ENCODE data around the gene MS4A4A. TPM values are rescaled to one million over a fixed set of nuclear protein-coding genes. Genes with fewer than 3 reads are reported as not detected.

Gene MS4A4A
- total RNA-seq, 2 experiments from 2014 or later: not detected

GRCh38 chr11:60321051-60321450 is 40.6 kb downstream of the MS4A4A start:
- DNase-seq (no peak), ATAC-seq (ENCODE audit: poor library complexity) (no peak)
- intact Hi-C loops (cut with DNase I, micrococcal nuclease): no loop called here
- H3K4me1 Mint-ChIP-seq (ENCODE audit: low read depth): no peaks in the 10 kb centered on the region
- ChIA-PET POLR2A (no interaction called here), CTCF (no interaction called here)
- H3K9me3 Mint-ChIP-seq: peaks cover 18% of the 10 kb centered on the region
- Histone ChIP-seq H3K4me1 (ENCODE audit: insufficient read depth, low read length) (no peaks in the 10 kb centered on the region), H3K27me3 (ENCODE audit: control insufficient read depth in 1 of 2, insufficient read depth in 2 of 2, low read length in 2 of 2) (peaks cover 4 to 8% of the 10 kb centered on the region in 2 experiments), H3K36me3 (ENCODE audit: insufficient read depth, low read length) (no peaks in the 10 kb centered on the region), H3K9me3 (ENCODE audit: control insufficient read depth in 1 of 2, insufficient read depth in 1 of 2, low read length in 2 of 2) (peaks cover 10 to 16% of the 10 kb centered on the region in 2 experiments), H3K4me3 (ENCODE audit: low read length) (no peak overlapping the region), H3K27ac (ENCODE audit: low read depth in 1 of 2, low read length in 2 of 2) (no peak overlapping the region)
- no peak overlapping the region for H3K27ac Mint-ChIP-seq
- no peak for TF ChIP-seq CTCF (IDR thresholded peaks at IDR 0.05)
- H3K4me3 Mint-ChIP-seq: no peak overlapping the region
- H3K36me3 Mint-ChIP-seq (ENCODE audit: low read depth): no peaks in the 10 kb centered on the region
- H3K27me3 Mint-ChIP-seq: peaks cover 22% of the 10 kb centered on the region

- ChIA-PET POLR2A (no interaction called here), CTCF (no interaction called here)
- intact Hi-C loops (cut with DNase I, micrococcal nuclease): no loop called here
- H3K36me3 ChIP-seq (ENCODE audit: insufficient read depth, low read length): no peaks in the 10 kb centered on the region
- H3K27ac ChIP-seq (ENCODE audit: low read depth in 1 of 2, low read length in 2 of 2): no peak within 1 kb of the TSS
- H3K4me3 ChIP-seq (ENCODE audit: low read length): no peak within 1 kb of the TSS
- ATAC-seq (ENCODE audit: poor library complexity) (no peak), DNase-seq (no peak)
- TF ChIP-seq CTCF (IDR thresholded peaks at IDR 0.05): no peak
- peaks cover 4% of the 10 kb centered on the region for H3K9me3 Mint-ChIP-seq
- H3K4me1 Mint-ChIP-seq (ENCODE audit: low read depth): no peaks in the 10 kb centered on the region
- no peak within 1 kb of the TSS for H3K27ac Mint-ChIP-seq
- H3K27me3 Mint-ChIP-seq: peaks cover 11% of the 10 kb centered on the region
- H3K4me3 Mint-ChIP-seq: no peak within 1 kb of the TSS
- no peaks in the 10 kb centered on the region for H3K4me1 ChIP-seq (ENCODE audit: insufficient read depth, low read length)
- peaks cover 0 to 3% of the 10 kb centered on the region in 2 experiments for H3K9me3 ChIP-seq (ENCODE audit: control insufficient read depth in 1 of 2, insufficient read depth in 1 of 2, low read length in 2 of 2)
- H3K36me3 Mint-ChIP-seq (ENCODE audit: low read depth): no peaks in the 10 kb centered on the region
- H3K27me3 ChIP-seq (ENCODE audit: control insufficient read depth in 1 of 2, insufficient read depth in 2 of 2, low read length in 2 of 2): no peaks in the 10 kb centered on the region
These were observed 46.5 kb downstream of the MS4A4A start, which contains the start of gene MS4A6E for GRCh38 chr11:60326955-60327354. MS4A6E (plus strand) TSS chr11:60327255; CDS start chr11:60334896, 7,641 bp downstream.

- H3K36me3 ChIP-seq (ENCODE audit: insufficient read depth, low read length): no peaks in the 10 kb centered on the region
- POLR2A ChIA-PET: no interaction called here
- ATAC-seq (ENCODE audit: poor library complexity) (no peak), DNase-seq (no peak)
- intact Hi-C loops (cut with DNase I, micrococcal nuclease): no loop called here
- Mint-ChIP-seq H3K9me3 (peaks cover 2% of the 10 kb centered on the region), H3K27me3 (no peaks in the 10 kb centered on the region), H3K4me1 (ENCODE audit: low read depth) (no peaks in the 10 kb centered on the region), H3K4me3 (no peak overlapping the region), H3K27ac (no peak overlapping the region), H3K36me3 (ENCODE audit: low read depth) (no peaks in the 10 kb centered on the region)
- no peak for TF ChIP-seq CTCF (IDR thresholded peaks at IDR 0.05)
- H3K4me3 ChIP-seq (ENCODE audit: low read length): no peak overlapping the region
- H3K9me3 ChIP-seq (ENCODE audit: control insufficient read depth in 1 of 2, insufficient read depth in 1 of 2, low read length in 2 of 2): peaks cover 0 to 3% of the 10 kb centered on the region in 2 experiments
- CTCF ChIA-PET: no interaction called here
- H3K4me1 ChIP-seq (ENCODE audit: insufficient read depth, low read length): no peaks in the 10 kb centered on the region
- H3K27me3 ChIP-seq (ENCODE audit: control insufficient read depth in 1 of 2, insufficient read depth in 2 of 2, low read length in 2 of 2): no peaks in the 10 kb centered on the region
- H3K27ac ChIP-seq (ENCODE audit: low read depth in 1 of 2, low read length in 2 of 2): no peak overlapping the region
These were observed 48.0 kb downstream of the MS4A4A start for GRCh38 chr11:60328460-60328859.

Measured in CD4-positive, alpha-beta T cell (primary cell).